Measurements from ENCODE around the gene PUM2.
A peak's percentile ranks its signal among the peaks of the same experiment; 100 is the strongest.

The PUM2 gene

DNA sequence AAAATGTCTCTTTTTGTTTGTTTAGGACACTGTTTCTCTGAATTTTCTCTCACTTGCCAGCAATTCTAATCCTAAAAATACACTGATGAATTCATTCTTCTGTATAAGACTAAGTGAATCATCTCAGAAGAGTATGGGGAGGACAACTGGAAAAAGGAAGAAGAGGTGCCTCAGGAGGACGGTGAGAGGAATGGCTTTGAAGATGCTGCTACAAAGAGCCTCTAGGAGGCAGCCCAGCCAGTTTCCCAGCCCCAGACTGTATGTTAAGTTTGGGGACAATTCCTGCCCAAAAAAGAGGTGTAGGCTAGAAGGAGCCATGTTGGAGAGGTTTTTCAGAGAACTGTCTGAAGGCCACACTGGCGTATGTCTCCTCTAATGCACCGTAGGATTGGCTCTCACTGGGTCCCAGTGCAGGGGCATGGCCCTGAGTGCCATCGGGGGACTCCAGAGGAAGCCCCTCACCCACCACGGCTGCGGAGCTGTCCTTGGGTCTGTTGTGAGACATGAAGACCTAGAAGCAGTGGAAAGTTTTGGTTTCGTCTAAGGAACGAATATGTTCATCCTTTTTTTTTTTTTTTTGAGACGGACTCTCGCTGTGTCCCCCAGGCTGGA is 122.6 kb downstream of the PUM2 start:
- ATAC-seq, result no peak

DNA sequence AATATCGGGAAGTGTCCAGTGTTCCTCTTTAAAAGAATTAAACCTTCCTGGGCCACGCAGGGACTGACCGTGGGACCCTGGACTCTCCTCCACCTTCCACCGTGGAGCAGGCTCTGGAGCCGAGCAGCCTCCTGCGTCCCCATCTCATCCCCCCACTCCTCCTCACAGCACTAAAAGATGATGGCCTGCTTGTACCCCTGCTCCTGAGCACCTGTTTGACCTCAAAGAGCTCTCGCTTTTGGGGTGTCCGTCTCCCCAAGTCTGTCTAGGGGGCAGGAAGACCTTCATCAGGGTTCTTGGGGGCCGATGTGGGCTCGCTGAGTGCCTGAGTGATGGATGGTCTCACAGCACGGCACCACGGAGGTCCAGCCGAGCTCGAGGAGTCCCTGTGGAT is 124.5 kb downstream of the PUM2 start:
- no peak for ATAC-seq

DNA sequence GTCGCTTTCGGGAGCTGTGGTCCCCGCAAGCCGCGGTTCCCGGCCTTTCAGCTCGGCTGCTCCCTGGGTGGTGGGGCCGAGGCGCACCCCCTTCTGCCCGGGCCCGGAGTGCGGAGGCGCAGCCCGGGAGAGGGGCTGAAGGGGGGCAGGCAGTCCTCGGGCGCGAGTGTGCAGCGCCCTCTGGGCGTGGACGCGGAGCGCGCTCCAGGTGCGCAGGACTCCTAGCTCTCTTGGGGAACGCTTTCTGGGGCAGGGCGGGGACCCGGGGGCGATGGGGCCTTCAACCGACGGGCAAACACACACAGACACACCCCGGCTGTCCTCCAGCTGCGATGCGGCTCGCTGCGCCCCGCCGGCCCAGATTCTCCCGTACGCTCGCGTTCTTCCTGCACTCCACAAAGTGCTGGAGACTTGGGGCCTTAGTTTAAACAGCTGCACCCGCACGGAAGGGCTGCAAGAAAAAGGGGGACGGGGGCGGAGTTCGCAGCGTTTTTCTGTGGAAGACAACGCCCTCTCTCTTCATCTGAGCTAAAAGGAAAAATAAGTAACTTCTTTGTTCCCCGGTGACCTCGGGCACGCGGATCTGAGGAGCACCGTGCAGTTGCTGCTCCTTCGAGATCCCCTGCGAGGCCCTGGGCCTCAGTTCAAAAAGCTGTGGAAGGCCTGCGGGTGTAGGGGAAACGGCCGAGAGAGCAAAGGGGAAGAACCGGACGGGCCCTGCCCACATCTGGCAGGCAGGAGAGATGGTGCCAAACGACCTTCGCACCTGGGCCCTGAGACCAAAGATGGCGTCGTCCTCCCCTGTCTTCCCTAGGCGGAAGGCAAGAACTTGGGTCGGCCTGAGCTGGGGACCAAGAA is 125.1 kb downstream of the PUM2 start:
- peak; percentile 53 to 60 for ATAC-seq

DNA sequence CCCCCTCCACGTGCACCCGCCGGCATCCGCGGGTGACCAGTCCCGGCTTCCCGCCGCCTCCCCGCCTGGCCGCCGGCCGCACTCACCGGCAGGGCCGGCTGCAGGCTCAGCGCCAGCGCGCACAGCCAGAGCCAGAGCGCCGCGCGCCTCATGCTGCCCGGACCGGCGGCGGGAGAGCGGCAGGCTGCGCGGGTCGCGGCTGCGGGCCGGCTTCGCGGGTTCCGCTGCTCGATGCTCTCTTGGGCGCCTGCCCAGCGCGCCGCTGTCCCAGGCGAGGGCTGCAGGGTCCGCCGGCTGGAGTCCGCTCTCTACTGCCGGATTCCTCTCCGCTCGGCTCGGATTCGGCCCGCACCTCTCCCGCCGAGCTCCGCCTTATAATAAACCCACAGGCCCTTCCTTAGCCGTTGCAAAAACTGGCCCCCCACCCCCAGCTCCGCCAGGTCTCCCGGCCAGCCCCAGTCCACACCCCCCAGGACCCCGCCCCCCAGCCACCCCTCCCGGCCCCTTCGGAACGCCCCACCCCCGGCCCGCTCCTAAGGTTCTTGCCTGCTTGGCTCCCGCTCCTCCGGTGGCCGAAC is 125.8 kb downstream of the PUM2 start, which contains the start of gene SDC1:
SDC1 (minus strand) TSS at position 415 of the 578 bp plus-strand sequence; CDS start at position 152, 263 bp downstream.
- peak; percentile 6 to 14 for ATAC-seq

DNA sequence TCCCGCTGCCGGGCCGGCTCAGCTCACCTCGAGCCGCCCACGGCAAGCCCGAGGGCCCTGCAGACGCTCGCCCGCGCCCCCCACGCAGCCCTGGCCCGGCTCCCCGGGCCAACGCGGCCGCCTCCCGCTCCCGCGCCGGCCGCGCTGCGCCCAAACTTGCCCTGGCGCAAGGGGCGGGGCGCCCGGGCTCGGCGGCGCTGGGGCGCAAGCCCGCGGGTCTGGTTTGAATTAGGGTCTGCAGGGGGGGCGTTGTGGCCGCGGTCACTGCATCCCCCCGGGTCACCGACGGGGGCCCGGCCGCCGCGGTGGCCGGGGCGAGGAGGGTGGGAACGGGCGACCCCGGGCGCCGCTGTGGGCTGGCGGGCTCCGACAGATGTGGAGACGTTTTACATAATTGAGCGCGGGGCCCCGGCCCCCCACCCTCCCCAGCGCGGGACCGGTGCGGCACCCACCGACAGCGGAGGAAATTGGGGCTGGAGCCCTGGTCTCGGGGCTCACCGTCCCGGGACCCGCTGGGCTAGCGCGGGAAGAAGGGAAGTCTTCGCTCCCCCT is 126.4 kb downstream of the PUM2 start:
- ATAC-seq, result peak in 1 of 2 donors; percentile 4

DNA sequence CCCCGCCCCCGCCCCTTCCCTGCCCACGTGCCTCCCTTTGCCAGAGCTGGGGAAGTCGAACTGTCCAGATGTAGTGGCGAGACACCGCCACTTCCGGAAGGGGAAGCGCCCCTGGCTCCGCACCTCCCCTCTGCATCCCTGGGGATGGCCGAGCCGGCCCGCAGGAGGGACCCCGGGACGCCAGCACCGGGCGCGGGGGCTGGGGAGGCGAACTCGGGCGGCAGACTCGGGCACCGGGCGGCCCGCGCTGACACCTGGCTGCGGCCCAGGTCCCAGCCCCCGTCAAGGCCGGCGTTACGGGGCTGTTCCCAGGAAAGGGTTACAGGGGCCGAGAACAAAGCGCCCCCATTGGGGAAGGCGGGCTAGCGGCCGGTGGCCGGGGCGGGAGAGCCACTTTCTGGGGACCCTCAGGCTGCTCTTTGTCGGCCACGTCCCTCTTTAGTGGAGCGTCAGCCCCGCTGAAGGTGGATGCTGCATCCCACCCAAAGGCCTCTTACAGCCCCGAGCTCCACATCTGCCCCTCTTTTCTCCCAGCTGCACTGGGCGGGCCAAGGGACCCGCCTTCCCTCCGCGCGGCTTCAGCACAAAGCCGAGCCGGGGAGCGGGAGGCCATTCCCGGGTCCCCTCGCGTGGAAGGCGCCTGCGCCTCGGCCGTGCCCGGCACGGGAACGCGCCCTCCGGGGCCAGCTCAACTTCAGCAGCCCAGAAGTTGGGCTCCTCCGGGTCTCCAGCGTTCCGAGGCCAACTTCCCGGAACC is 127.1 kb downstream of the PUM2 start:
- ATAC-seq, result peak; percentile 4 to 8

DNA sequence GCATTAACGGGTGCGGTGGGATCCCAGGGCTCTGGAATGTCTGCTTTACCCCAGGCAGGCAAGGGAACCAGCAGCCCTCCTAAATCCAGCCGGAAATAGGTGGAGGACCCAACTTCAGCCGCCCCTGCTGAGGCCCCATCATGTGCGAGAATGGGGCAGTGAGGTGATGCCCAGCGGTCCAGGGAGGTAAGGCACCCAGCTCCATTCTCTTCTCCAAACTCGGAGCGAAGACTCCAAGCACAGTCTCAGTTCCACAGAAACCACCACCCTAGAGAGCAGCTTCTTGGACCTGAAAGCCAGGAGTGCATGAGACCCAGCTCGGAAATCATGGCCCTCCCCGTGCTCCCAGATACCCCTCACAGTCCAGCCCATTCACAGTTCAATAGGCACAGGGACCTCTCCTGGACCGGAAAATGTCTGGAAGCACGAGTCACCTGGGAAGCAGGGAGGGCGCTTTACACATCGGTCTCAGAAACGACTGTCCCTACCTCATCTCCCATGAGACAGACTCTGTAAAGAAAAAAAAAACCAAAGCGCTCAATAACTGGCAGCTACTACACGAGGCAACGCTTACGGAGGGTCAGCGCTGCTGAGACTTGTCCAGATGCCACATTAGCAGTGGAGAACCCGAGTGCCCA is 127.8 kb downstream of the PUM2 start:
- ATAC-seq, result no peak

DNA sequence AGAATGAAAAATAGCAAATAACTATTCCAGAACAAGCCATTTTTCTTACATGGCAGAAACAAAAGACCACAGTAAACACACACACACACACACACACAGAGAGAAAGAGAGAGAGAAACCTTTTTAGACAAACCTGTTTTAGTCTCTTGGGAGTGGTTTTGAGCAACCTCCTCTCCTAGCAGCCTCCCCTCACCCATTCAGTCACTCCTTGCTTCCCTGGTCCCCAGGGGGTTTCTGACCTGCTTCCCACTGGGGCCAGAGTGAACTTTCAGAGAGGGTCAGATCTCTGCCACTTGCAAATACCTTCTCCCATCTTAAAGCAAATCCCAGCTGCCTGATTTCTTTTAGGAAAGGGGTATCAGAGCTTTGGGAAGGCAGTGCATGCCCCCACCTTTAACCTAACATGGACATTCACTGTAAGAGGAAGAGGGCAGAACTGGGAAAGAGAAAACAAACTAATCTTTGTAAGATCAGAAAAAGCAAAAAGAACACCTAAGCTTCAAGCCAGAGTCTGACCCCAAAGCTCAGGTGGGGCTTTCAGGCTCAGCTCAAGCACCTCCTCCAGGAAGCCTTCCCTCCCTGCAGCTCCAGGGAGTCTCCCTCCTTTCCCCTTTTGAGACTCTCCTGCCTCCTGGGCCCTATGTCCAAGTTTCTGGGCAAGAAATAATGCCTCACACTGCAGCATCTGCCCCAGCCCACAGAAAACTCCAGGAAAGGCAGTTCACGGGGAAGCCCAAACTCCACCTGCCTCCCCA is 128.5 kb downstream of the PUM2 start:
- no peak for ATAC-seq

DNA sequence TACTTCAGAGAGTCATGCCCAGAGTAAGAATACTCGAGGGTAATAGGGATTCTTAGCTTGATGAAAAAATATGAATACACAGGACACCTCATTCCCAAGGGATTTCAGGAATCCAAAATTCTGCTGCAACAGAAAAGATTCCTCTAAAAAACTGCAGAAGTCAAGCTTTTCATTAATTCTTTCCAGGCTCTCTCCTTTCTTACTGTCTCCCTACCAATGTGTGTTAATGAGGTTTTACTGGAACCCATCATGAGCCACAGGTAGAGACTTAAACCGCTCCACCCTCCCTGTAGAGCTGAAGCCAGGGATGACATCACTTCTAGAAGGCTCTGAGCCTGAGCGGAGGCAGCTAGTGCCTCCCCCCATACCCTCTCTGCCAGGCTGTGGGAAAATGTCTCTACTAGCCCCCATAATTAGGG is 129.1 kb downstream of the PUM2 start:
- ATAC-seq, result no peak

DNA sequence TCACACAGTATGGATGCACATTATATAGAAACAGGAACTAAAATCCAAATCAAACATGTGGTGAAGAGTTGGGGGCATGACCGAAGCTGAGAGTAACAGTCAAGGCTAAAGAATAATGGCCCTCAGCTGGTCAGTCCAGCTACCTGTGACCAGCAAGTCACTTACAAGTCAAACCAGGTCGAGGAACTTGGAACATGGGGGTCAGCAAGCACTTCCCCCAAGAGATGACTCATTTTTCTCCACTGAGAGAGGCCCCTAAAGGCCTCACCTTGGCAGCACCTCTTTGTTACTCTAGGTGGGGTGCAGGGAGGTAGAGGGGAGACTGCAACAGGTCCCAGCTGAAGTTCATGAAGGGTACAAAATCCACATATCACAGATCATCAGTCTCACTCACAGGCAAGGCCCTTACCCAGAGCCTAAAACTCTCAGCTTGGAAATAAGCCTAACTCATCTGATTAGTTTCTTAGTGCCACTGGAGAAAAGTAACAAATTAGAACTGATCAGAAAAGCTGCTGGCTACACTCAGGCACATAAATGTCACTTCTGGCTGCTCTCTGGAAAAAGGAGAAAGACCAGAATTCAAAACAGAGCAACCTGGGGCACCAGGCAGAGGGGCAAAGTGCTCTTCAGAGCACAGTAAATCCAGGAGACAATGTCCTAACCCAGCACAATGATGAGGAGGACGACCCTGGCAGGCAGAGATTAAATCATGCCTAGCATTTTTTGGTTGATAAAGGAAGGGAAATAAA is 129.7 kb downstream of the PUM2 start:
- ATAC-seq, result no peak

DNA sequence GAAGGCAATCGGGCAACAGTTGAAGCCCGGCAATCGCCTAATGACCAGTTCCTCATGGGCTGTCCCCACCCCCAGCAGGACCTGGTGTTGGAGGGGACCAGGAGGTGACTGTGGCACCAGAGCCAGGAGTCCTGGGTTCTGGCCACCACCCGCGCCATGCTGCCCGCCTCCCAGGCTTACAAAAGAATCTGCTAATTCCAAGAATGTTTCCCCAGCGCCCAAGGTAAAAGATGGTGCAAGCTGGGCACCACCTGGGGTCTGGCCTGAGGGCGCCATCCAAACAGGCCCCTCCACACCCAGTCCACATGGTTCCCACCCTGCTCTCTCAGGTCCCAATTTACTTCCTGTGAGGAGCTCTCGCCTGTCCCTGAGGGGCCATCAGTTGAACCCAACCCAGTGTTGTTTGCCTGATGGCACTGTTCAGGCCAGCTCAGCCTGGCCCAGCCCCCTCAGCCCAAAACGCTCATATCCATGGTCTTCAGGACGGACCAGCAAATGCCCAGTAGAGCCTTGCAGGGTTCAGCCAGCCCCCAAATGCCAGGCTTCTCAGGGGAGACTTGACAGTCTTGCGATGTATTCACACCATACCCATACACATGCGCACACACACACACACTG is 130.8 kb downstream of the PUM2 start:
- ATAC-seq, result no peak

DNA sequence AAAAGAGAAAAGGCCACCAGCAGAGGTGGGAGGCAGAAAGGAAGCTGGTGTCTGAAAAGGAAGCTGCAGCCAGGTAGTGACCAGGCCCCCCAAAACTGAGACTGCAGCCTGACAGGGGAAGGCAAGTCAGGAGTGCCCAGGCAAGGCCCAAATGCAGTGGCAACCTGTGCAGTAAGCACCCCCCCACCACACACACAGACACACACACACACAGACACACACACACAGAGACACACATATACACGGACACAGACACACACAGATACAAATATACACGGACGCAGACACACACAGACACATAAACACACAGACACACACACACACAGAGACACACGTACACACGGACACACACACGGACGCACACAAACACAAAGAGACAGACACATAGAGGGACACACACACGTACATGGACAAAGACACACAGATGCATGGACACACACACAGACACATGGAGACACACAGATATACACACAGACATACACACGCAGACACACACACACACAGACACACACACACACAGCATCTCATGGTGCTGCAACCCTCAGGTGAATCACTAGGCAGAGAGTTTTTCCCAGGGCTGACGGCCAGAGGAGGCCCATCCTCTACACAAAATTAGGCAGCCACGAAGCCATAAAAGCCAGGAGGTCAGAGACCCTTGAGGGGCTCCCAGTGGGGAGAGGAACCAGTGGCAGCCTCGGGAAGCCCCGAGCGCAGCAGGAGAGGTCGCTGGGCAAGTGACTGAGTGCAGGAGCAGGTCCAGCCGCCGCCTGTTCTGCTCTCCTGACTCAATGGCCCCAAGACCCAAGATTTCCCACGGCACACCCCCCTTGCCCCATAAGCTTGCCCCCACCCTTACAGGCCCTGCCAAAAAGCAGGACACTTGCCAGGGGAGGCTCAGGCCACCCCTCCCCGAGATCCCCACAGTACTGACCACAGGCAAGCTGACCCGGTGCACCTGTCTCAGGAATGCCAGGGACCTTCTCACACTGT is 132.0 kb downstream of the PUM2 start:
- ATAC-seq, result no peak

DNA sequence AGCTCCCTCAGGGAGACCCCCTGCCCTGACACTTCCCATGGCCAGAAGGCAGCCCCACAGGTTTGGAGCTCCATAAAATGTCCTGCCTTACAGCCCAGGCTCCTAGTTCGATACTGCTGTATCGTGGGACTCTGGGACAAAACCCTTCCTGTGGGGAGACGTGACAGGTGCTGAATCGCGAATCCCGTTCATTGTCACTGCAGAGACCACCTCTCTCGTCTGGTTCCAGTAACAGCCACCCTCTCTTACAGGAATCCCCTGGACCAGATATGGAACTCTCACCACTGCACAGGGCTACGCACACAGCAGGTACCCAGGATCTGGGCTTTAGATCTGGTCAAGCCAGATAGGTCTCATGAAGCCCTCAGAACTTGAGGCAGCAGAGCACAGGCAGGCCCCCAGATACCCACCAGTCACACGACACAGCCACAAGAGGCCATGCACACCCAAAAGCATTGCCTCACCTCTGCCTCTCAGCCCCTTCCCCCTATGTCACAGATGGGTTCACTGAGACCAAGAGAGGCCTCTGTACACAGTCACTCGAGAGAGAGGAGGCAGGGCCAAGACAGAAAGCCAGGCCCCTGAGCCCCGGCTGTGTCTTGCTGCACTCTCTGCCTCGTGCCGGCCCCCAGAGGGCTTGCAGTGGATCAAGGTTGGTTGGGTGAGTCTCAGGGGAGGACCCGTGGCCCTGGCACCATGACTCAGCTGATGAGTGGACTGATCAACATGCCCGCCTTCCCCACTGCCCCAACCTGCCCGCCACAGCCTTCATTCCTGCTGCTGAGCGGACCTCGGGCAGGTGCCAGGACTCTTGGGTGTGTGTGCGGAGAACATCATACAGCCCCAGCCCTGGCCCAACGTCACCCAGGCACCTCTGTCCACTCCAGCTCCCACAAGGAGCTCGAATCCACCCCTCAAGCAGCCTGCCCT is 133.3 kb downstream of the PUM2 start:
- no peak for ATAC-seq

DNA sequence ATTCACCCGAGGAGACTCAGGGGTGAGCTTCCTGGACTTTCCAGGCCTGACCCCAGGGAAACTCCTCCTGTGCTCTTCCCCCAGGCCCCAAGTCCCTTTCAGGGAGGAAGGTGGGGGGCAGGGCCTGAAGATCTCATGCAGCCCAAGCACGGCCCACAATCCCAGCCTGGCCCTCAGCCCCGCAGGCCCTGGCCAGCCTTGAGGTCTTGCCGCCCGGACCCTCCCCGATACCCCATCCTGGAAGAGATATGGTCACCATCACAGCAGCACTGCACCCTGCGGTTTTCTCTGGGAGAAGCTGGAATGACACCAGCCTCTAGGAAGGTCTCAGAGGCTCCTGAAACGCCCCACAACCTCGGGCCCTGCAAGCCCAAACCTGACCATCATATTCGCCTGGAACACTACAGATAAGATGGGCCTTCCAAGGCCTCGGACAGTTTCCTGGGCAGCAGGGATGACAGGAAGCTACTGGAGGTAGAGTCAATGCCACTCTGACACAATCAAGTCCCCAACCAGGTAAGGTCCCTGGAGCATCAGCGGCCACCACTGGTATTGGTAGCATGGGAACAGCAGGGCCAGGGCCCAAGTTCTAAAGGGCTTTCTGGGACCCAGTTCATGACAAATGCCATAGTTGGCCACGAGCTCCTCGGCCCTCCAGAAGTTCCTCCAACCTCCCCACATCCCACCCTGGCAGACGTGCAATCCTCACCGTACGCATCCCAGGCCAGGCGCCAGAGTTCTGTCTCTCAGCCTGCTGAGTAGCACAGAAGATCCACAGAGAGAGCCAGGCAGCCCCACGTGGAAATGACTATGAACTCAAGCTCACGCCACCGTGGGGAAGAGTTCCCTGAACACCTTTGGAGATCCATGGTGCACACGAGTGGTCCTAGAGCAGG is 134.3 kb downstream of the PUM2 start:
- no peak for ATAC-seq

DNA sequence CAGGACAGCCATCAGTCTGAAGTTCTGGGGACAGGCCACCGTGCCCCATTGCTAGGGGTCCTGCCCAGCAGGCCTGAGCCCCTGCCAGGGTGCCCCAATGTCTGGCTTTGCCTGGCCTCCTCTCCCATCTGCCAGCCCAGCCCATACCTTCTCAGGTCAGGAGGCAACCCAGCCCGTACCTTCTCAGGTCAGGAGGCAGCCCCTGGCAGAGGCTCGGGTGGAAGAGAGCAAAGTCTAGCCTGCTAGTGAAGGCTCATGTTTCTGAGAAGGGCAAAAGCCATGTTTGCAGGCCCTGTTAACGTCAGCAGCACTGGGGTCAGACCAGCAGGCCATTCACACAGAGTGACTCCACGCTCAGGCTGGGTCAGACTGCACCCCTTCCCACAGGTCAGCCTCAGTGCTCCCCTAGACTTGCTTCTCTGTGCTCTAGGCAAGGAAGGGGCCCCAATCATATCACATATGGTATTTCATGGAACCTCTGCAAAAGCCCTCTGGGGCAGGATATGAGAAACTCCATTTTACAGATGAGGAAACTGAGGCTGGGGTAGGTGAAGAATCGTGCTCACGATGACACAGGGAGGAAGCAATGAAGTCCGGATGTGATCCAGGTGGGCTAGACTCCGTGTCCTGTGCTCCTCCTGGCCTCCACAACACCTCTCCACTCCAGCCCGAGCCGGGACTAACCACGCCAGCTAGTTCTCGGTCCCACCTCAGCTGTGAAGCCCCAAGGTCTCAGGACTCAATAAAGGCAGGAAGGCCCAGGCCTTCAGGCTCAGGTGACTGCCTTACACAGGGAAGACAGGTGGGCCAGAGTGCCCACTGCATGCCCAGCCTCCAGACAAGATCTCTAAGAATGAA is 135.2 kb downstream of the PUM2 start:
- ATAC-seq, result no peak
